Measurements from ENCODE around the gene PDE2A.

Gene PDE2A

DNA sequence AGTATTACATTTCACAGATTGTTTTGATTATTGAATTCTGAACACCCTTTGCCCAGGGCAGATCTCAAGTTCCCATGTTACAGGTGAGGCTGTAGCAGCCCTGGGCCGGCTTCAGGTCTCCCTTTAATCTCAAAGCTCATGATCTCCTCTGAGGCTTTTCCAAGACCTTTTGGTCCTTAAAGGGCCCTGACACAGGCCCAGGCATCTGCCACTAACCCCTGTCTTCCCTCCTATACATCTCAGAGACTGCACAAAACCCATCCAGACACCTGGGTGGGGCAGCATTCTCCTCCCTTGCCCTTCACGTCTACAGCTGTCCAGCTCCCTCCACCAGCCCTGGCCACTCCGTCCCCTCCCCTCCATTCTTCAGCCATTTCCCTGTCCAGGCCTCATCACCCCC is 37.8 kb downstream of the PDE2A start:
- DNase-seq (ENCODE audit: low read depth in 2 of 2), result no peak

DNA sequence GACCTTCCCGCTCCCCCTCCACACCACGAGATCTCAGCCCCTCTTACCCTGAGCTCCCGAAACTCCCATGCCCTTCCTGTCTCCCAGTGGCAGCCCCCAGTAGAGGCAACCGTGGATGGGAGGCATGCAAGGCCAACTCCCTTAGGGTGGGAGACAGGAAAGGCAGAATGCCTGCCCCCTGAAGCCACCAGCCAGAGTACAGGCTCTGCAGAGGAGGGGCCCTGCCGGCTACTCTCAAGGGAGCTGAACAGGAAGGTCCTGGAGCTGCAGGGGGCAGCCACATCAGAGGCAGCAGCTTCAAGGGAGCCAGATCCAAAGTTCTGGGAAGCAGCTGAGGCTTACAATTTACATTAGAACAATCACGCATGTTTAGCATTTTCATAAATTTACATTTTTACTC is 38.3 kb downstream of the PDE2A start:
- DNase-seq (ENCODE audit: low read depth in 2 of 2), result no peak

DNA sequence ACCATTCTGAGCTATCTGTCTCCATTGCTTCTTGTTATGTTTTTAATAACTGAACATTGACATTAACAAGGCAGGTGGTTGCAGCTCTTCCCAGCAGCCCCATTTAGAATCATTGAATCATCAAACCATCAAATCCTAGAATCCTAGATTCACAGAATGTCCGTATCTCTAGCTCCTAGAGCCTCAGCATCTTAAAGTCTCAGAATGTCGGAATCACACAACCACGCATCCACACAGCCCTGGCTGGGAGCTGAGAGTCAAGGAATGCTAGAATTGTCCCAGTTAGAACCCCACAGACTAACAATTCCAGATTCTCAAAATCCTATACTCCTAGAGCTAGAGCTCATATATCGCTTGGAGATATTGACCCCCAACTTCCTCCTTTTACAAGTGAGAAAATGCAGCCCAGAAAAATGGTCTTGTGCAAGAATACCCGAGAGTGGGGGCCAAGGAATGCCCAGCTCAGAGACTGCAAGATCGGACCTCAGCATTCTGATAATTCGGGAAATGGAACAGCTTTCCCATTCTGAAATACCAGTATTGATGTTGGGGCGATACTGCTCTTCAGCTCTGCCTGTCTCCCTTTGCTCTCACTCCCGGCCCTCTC is 38.8 kb downstream of the PDE2A start:
- DNase-seq (ENCODE audit: low read depth in 2 of 2), result no peak

DNA sequence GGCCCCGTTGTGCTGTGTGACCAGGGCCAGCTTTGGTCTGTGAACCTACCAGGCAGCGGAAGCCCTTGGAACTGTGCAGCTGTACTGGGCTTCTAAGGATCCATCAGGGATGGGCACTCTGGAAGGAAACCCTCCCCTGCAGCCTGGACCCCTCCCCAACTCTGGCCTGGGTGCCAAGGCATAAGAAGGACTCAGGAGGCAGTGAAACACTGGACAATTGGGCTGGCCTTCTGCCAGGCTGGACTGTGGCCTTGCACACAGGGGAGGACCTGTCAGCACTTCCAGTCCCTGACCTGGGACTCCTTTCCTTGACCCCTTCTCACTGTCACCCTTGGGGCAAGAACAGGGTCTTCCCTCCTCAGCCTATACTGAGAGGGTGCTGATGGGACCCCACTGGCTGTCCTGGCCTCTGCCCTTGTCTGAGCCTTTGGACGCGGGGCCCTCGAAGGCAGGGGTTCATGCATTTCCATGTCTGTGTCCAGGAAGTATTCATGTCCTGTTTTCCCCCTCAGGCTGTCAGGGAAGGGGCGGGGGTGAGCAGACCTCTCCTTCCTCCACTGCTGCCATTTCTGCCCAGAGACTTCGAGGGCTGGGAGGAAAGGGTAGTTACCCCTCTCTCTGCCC is 39.6 kb downstream of the PDE2A start:
- DNase-seq (ENCODE audit: low read depth in 2 of 2), result no peak

DNA sequence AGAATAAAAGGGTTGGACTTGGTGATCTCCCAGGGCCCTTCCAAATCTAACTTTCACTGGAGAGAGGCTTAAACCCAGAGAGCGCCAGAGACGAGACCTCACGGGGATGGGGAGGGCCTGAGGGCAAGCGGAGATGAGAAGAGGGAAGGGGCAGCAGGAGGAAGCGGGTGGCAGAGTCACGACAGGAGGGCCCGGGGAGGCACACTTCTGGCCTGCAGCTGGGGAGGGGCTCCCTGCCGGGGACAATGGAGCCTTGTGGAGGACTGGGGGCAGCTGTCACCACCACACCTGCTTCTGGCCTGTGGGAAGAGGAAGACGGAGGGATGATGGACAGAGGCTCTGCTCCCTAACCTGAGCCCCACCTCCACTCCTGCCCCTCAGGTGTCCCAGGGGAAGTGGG is 40.2 kb downstream of the PDE2A start:
- no peak for DNase-seq (ENCODE audit: low read depth in 2 of 2)

DNA sequence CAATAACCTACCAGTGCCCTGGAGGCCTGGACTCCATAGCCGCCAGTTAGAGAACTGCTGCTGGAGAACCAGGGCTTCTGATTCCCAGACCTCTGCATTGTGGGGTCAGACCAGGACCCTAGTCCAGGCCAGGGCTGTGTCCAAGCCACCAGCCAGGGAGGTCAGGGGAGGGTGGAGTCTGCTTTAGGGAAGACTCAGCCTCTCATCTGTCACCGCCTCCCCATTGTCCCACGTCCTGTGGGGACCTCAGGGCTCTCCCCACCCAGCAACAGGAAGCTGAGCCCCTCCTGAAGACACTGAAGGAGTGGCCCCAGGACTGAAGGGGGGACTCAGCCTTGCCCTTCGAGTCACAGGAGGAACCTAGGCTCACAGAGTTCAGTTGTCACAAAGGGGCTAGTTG is 41.2 kb downstream of the PDE2A start:
- no peak for DNase-seq (ENCODE audit: low read depth in 2 of 2)

DNA sequence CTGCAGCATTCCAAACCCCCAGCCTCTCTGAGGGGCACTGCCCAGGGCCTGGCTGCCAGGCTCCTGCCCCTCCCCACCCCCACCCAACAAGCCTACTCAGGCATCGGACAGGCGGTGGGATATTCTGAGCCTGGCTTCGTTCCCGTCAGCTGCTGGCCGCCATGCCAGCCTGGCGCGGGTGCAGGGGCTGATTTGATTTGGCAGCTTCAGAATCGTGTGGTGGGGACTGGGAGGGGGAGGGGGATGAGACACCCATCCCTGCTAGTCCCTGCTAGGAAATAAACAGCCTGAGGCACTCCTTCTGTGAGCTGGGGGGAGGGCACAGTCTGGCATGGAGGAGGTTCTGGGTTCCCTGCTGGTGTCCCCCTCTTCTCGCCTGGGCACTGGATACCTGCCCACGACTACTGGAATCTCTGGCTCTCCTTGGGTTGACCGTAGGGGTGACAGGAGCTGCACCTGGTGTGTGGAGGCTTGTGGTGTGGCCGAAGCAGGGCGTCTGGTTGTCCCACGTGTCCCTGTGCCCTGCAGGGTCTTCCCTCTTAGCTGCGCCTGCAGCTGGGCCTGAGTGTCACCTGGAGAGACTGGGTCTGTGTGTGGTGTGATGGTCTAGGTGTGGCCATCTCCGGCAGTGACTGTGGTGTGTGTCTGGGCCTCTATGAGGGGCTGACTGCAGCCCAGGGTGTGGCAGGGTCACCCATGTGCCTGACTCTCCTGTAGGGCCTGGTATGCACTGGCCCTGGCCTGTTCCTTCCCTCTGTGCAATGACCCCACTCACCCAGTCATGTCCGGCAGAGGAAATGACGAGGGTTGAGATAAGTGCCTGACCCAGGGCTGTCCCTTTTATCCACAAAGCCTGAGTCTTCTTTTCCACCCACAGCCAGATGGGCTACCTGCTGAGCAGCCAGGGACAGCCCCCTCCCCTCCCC is 42.2 kb downstream of the PDE2A start:
- no peak for DNase-seq (ENCODE audit: low read depth in 2 of 2)

DNA sequence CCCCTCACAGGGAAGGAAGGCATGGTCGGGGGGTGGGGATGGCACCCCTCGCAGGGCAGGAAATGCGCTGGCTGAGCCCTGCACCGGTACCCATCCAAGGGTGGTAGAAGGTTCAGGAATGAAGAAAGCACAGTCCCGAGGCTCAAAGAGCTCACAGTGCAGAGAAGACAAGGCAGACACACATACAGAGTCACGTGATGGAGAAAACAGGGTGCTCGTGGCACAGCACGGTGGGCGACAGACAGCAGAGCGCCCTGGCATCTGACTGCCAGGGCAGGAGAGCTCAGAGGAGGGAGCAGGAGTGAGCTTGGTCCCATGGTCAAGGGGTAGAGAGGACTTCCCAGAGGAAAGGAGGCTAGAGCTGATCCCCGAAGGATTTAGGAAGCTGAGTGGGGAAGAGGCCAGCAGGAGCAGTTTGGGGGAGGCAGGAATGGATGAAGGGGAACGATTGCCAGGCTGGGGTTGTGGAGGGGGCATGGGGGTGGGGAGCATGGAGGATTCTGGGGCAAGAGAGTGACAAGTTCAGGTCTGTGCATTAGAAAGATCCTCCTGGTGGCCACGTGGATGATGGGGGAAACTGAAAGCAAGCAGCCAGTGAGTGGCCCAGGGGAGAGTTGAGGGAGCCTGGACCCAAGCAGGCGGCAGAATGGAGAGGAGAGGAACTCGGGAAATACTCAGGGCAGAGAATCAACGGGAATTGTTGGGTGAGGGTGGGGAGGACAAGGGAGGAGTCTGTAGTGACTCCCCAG is 43.9 kb downstream of the PDE2A start:
- DNase-seq (ENCODE audit: low read depth in 2 of 2), result no peak

DNA sequence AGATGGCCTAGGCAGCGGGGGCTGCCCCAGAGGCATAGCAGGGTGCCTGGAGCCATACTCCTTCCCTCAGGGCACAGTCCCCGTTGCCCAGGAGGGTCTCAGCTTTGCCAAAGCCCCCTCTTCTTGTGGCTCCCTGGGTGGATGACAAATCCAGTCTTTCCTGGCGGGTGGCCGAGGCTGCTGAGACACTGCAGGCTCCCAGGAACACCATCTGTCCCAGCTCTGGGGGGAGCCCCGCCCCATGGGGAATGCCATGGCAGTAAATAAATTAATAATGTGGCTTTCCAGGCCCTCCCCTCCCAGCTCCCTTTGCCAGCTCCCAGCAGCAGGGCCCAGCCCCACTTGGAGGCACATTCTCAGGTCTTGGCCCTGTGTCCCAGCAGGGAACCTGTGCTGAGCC is 45.0 kb downstream of the PDE2A start:
- no peak for DNase-seq (ENCODE audit: low read depth in 2 of 2)

DNA sequence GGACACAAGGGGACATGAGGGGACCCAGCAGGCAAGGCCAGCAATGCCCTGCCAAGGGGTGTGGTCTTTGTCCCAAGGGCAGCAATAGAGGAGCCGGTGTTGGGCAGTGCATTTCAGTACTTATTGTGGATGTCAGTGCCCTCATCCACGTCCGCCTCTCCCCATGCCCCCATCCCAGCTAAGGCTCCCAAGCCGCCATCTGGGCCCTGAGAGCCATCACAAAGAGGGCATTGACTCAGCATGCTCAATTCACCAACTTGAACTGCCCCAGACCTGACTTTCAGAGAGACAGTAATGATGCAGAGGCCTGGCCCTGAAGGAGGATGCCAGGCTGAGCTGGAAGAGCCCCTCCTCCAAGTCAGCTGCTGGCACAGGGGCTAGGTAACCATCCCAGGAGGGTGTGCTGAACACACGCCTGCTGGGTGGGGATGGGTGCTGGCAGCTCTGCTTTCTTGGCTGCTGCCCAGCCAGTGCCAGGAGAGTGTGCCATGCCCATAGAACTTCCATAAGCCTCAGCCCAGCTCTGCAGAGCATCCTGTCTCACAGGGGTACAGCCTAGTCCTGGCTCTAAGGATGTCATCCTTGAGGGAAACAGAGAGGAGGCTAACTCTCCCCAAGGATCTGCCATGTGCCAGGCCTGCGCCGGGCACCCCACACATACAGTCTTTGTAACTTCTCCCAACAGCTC is 46.5 kb downstream of the PDE2A start:
- DNase-seq (ENCODE audit: low read depth in 2 of 2), result no peak

DNA sequence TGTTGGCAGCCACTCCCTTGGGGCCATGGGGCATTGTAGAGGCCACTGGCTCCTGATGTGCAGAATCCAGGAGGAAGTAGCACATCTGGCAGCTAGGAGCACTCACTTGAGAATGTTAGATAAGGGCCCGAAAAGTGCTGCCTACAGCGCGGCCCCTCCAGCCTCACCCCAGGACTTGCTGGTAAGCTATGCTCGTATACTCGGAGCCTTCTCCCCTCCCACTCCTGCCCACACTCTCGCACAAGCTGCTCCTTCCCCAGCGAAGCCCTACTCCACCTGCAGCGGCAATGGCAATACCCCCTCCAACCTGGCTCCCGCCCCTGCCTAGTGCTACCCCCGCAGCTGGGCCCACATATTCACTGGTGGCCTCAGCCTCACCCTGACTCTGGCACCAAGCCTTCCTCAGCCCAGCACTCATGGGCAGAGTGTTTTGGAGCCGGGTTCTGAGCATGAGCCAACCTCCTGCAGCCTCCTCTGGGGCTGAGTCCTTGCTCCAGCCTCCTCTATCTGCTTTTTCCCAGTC is 47.7 kb downstream of the PDE2A start:
- no peak for DNase-seq (ENCODE audit: low read depth in 2 of 2)

DNA sequence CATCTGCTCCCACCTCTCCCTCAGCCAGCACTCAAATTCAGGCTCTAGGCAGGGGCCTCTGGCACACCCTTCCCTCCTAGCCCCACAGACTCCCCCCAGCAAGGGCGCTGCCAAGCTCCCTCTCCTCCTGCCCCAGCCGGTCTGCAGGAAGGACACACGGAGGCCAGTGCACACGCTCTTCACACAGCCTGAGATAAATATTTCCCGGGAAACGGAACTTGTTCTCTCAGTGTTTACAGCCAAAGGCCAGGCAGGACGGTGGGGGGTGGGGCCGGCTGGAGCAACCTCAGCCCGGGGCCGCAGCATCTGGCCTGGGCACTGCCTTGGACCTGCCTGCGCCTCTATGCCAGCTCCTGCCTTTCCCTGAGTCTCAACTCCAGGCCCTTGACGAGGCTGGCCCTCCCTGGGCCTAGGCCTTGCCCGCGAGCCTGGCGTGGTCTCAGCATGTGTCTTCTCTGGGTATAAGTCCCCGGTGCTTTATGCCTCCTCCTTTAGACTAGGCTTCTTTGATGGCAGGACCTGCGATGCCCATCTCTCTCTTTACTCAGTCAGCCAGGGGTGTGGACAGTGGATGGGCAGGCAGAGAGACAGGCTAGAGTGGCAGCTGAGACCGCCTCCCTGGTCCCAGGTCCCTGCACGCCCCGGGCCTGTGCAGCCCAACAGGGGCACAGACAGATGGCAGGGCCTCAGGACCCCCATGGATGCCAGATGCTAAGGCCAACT is 48.4 kb downstream of the PDE2A start:
- no peak for DNase-seq (ENCODE audit: low read depth in 2 of 2)

DNA sequence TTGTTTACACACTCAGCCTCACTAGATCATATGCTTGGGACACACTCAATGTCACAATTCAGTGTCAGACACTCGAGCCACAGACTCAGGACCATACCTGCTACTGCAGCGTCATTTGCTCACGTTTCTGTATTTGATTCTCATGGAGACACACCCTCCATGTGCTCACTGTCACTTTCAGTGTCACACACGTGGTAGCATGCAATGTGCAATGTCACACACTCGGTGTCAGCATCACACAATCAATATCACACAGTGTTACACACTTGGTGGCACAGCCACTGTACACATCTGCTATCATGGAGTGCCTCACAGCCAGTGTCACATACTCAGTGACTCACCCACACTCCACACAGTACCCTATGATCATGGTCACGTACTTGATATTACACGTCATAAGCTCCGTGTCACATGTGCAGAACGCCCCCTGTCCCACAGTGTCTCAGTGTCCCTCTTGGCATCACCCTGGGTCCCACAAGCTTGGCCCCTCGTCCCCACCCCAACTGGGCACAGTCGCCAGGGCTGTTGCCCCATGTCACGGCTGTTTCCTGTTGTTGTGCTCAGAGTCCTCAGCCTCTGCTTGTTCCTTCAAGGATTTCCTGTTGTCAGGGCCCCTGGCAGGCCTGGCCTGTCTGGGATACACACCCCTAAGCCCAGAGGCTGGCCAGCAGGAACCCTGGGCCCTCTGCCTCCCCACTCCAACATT is 49.6 kb downstream of the PDE2A start:
- DNase-seq (ENCODE audit: low read depth in 2 of 2), result no peak

DNA sequence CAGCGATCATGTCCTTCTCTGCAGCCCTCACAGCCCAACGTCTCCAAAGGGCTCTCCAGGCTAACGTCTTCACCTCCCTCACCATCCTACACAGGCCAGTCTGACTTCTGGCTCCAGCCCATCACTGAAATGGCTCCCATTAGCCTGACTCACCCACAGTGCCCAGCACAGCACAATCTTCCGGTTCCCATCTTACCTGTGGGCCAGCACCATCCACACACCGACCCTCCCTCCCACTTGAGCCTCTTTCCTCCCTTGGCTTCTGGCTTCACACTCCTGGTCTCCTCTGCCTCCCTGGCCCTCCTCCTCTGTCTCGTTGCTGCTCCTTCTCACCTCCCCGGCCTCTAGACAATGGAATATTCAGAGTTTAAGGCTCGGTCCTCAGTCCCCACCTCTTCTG is 51.2 kb downstream of the PDE2A start:
- DNase-seq (ENCODE audit: low read depth in 2 of 2), result no peak

DNA sequence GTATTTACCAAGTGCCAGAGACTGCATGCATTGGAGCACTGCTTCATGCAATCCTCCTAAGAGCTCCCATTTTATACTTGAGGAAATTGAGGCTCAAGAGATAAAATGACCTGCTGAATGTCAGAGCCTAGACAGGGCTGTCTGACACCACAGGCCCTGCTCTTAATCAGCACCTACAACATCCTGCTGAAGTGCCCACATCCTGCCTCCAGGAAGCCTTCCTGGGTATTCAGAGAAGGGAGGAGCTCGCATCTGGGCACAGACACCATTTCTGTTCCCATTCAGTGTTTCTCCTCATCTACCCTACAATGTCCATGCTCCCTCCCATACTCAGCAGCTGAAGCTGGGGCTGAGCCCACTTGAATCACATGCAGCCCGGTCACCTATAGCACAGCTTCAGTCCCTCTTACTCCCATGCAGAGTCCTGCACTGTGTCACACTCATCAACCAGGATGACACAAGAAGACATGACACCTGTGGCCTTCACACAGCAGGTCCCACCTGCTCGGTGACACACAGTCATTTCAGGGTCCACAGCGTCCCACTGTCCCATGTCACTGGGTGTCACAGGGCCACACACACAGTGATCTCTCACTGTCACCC is 53.1 kb downstream of the PDE2A start:
- DNase-seq (ENCODE audit: low read depth in 2 of 2), result no peak

DNA sequence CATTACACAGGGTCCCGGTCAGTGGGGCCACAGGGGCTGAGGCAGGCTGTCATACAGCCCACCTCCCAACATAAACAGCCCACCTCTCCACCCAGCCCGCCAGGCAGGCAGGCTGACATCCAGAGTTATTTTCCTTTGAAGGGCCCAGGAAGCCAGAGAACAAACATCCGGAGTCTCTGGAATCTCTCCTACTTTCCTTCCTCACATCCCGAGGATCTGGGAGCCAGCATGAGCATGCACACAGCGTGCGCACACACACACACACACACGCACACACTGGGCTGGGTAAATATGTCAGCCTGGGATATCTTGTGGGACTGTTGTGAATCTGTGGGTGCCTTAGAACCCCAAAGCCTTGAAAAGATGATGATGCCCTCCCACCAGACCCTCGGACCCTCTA is 55.4 kb downstream of the PDE2A start:
- DNase-seq (ENCODE audit: low read depth in 2 of 2), result no peak

DNA sequence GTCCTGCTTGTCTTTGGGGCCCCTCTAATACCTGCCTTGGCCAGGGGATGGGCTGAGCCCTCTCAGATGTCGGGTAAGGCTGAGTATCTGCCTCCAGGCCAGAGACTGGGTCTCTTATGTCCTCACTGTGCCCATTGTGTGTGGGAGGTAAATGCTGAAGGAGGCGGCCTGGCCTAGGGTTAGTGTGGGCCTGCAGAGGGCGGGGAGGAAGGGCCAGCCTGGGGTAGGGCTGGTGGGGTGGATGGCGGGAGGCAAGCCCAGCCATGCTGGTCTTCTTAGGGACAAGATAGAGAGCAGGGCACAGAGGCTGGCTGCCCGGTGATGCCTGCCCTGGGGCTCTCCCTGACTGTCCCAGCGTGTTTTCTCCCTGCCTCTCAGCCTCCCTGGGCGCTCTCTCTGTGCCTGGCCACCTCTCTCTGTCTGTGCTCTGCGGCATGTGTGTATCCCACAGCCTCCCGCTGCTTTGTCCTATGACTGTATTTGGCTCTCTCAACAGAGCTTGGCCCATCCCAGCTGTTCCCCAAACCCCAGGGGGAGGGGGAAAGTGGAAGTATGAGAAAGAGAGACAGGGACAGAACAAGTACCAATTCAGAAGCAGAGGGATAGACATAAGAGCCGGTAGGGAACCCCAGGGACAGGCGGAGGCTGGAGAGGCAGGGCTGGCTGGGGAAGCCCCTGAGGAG is 57.0 kb downstream of the PDE2A start:
- DNase-seq (ENCODE audit: low read depth in 2 of 2), result no peak

DNA sequence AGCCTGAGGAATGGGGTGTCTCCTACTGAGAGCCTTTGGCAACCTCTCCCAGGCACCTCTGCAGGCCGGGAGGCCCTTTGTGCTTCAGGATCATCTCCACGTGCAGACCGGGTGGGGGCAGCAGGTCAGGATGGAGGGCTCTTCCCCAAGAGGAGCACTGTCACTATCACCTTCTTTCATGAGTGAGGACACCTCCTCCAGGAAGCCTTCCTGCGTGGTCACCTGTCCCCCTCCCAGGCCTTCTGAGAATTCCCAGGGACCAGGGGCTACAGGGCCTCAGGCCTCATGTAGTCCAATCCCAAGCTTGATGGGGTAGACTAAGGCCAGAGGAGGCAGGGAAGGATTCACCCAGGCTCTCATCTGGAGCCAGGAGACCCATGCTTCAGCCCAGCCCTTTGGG is 57.6 kb downstream of the PDE2A start:
- DNase-seq (ENCODE audit: low read depth in 2 of 2), result no peak

DNA sequence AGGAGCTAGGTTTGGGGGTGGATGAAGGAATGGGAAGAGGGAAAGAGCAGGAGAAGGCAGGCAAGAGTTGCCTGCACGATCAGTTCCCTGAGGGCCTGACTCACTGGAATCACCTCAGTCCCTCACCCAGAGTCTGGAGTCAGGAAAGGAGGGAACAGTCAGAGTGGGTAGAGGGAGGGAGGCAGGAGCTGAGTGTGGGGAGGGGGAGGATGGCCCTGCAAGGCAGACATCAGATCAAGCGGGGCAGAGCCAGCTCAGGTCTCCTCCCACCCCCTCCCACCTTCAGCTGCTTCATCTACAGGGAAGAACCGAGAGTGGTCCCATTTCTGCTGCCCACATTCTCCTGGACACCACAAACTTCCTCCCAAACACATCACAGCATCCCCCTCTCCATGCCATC is 58.9 kb downstream of the PDE2A start:
- DNase-seq (ENCODE audit: low read depth in 2 of 2), result no peak
